HG03175 (cell line): Measurements from ENCODE around the gene ZSWIM2.
"Not testable (repeated sequence)": the region's sequence is repeated elsewhere in the genome, so short reads cannot be mapped to it uniquely, and the experiment has no call there.

ENCODE experiments used
- ATAC-seq: cut with Tn5 transposase; IDR thresholded peaks from one replicate; pipeline ENCODE4 v1.9.1; 2021; ENCODE audit warnings: mild to moderate bottlenecking, moderate library complexity; ENCODE audit not compliant: unreplicated experiment

ZSWIM2 gene

DNA sequence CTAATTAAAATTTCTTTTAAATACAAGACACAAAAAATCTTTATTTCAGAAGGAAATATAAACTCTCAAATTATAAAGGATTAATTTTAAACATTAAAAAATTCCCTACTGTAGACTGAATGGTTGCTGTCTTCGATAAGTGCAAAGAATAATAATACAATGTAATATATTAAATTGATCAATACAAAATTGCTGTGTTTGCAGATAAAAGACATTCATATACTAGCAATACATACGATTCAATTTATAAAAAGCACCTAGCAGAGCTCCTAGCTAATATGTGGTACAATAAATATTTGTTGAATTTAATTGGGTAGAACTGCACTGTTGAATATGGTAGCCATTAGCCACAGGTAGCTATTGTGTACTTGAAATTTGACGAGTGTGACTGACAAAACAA is 6.6 kb downstream of the ZSWIM2 start:
- no peak for ATAC-seq

DNA sequence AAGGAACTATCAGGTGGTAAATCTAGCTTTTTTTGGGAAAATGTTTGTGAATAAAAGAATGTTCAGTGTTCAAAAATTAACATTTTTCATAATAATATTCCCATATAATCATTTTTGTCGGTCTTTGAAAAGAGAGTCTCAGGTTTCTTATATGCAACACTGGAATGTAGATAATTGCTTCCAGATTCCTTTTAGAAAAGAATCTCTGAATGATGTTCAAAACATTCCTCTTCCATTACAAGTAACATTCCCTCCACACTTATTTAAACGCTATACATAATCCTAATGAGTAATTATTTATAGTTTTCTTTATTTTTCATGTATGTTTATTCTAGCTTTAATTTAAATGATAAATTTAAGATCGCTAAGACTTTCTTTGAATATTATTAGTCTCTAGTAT is 7.0 kb downstream of the ZSWIM2 start:
- ATAC-seq: no peak

DNA sequence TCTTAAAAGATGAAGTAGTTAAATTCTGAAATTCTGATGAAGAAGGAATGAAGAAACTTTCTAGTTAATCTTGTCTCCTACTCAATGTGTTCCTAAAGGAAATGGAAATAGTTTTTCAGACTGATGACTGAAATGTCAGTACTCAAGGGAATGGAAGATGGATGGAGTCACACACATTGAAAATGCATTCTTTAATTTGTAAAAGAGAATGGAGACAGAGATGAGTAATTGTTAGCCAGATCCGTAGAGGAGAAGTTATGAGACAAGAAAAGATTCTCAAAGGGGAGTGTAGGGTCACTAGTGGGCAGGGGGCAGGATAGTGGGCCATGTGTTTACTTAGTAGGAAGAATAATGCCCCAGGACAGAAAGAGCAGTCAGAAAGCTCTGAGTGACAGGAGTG is 13.3 kb downstream of the ZSWIM2 start:
- ATAC-seq: no peak

DNA sequence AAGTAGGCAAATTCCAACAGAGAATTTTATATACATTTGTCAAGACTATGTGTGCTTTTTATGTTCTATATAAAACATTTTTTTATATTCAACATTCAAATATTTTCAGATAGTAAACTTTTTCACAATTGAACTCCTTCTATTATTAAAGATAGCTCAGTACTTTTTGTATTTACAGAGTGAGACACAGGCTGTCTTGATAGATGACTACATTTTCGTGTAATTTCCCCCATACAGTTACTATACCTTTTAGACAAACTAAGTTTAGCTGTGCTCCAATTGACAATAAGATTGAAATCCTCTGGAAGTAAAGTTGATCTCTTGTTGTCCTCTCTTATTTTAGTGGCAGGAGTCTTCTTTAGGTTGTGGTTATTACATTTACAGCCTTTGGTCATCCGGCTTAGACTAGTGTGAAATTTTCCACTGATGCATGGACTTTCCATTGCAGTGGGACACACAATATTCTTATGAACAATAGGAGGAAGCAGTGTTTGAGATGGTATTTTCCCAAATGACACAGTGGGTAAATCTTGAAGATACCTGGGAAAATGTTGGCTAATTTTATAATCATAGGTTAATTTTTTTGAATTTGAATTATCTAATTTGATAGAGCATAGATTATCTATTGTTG is 21.0 kb downstream of the ZSWIM2 start:
- no peak for ATAC-seq

DNA sequence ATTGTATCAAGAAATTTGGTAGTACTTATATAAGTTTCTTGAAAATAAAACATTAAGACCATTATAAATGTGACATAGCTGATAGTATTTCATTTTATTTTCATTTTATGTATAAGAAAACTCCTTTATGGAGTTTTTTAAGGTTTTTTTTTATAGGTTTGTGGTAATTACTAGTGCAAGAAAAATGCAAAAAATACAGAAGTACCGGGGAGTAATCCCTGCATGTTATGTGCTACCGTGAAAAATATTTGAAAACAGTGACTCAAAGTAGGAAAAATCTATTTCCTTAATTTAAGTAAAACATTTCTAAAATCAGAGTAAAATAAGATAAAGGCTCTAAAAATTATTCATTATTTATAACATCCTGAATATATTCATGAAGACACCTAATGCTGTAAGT is 21.6 kb downstream of the ZSWIM2 start:
- no peak for ATAC-seq

DNA sequence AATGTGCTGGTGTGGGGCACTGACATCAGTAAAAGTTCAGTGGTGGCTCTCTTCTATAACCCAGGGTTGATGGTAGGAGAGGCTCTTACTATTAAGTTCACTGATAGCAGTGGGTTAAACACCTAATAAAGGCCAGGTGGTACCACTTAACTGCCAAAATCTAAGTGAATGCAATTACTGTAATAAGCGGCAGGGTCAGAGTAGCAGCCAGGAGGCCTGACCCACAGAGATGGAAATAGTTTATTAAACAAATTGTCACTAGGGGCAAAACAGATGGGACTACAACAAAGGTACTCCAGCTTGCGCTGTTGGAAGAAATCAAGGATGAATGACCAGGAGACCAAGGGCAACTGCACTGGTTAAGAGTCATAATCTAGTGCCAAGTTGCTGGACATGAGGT is 26.6 kb downstream of the ZSWIM2 start:
- no peak for ATAC-seq

DNA sequence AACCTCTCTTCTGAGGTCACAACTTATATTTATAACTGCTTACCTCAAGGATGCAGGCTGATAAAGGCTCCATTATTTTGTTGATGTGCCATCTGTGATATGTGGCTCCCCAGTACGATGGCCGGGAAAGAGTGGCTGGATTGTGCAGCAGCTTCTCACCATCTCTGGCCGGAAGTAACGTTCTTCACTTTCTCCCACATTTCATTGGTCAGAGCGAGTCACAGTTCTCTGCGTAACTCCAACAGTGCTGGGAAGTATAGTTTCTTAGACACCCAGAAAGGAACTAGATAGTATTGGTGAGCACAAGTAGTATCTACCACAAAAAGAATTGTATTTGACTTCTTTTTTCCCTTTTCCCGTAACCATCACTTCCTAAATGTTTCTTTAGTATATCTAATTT is 28.7 kb downstream of the ZSWIM2 start:
- ATAC-seq: no peak

DNA sequence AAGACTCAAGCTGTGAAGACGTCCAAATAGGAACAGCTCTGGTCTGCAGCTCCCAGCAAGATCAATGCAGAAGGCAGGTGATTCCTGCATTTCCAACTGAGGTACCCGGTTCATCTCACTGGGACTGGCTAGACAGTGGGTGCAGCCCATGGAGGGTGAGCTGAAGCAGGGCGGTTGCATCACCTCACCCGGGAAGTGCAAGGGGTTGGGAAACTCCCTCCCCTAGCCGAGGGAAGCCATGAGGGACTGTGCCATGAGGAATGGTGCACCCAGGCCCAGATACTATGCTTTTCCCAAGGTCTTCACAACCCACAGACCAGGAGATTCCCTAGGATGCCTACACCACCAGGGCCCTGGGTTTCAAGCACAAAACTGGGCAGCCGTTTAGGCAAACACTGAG is 37.2 kb downstream of the ZSWIM2 start:
- ATAC-seq: not testable (repeated sequence)

DNA sequence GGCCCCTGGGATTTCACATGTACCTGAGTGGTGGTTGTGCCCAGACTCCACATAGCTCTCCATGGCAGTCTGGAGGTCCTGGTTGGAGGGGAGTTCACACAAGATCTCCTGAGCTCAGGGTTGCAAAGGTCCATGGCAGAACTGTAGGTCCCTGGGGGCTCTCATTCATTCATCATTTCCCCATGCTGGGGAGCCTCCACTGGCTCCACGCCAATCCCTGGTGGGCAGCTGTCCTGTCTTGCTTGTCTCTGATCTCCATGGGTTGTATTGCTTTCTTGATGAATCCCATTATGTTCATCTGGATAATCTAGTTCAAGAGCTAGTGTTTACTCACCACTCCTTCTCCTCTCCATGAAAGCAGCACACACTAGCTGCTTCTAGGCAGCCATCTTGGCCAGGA is 42.4 kb downstream of the ZSWIM2 start:
- no peak for ATAC-seq

DNA sequence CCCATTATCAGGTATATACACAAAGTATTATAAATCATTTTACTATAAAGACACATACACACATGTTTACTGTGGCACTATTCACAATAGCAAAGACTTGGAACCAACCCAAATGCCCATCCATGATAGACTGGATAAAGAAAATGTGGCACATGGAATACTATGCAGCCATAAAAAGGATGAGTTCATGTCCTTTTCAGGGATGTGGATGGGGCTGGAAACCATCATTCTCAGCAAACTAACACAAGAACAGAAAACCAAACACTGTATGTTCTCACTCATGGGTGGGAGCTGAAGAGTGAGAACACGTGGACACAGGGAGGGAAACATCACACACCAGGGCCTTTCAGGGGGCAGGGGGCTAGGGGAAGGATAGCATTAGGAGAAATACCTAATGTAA is 50.4 kb downstream of the ZSWIM2 start:
- ATAC-seq: not testable (repeated sequence)

DNA sequence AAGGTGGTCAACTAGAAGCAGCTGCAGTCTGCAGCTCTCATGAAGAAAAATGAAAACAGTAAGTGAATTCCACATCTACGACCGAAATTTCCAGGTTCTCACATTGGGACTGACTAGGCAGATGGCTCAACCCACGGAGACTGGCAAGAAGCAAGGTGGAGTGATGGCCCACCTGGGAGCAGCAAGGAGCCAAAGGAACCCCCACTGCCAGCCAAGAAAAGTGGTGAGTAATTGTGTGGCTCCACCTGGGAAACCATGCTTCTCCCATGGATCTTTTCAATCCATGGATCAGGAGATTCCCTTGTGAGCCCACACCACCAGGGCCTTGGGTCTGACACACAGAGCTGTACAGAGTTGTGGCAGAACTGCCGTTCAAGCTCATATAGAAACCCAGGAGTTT is 64.0 kb downstream of the ZSWIM2 start:
- ATAC-seq: no peak

DNA sequence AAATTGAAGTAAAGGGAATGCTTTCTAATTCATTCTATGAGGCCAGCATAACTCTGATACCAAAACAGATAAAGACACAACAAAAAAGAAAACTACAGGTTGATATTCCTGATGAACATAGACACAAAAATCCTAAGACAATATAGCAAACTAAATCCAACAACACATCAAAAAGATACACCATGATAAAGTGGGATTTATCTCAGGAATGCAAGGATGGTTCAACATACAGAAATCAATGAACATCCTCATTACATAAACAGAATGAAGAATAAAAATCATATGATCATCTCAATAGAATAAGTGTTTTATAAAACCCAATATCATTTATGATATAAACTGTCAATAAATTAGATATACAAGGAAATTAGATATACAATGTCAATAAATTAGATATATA is 65.7 kb downstream of the ZSWIM2 start:
- ATAC-seq: no peak

DNA sequence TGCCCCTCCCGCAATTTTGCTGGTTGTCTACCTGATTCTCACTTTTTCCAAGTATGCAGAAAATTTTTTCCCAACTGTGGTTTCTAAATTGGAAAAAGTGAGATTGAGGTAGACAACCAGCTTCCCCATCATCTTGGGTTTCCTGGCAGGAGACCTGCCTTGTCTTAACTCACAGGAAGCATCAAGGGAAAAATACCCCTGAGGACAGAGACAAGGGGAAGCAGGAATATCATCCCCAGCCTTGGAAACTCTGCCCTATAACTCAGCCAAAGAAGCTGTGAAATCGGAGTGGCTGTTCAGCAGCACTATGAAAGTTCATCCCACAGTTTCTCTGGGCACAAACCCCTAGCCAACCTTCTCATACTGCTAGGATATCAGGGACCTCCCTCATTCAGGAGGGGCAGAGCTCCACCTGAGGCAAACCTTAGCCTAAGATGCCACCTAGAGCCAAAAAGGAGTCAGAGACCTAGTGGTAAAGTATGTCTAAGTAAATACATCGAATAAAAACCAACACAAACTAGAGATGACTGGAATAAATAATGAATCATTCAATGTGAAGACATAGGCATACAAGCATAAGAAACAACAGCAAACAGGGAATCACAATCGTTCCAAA is 68.2 kb downstream of the ZSWIM2 start:
- no peak for ATAC-seq
